ENCODE results near the gene CLEC4M.
A peak's percentile ranks its signal among the peaks of the same experiment; 100 is the strongest.

The CLEC4M gene

DNA sequence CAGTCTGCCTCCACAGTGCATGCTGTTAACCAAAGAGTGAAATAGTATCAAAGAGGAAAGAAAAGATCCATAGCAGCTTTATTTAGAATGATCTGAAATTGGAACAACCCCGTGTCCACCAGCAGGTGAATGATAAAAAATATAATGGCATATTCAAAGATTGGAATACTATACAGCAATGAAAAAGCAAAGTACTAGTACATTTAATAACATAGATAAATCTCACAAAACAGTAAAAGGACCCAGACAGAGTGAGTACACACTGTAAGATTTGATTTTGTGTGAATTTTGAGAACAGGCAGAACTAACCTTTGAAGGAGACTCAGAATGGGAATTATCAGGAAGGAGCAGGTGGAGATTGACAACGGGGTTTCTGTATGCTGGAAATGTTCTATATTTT lies 14.9 kb upstream of the CLEC4M start:
- Histone ChIP-seq H3K4me2 (ENCODE audit: low read length) (no peak overlapping the region), H3K27me3 (ENCODE audit: control insufficient read depth, low read length) (peaks cover 13% of the 10 kb centered on the region), H3F3A (ENCODE audit: control insufficient read depth, insufficient read depth) (no peaks in the 10 kb centered on the region), H3K36me3 (ENCODE audit: control insufficient read depth, low read length) (no peaks in the 10 kb centered on the region), H3K4me3 (ENCODE audit: low read length) (no peak overlapping the region), H3K27ac (ENCODE audit: low read depth, low read length) (no peak overlapping the region), H3K4me1 (ENCODE audit: control insufficient read depth, low read length) (no peaks in the 10 kb centered on the region), H3K9me3 (ENCODE audit: control insufficient read depth, insufficient read depth, low read length) (no peaks in the 10 kb centered on the region; the same call in 1 of the 2 replicates), H3K79me2 (ENCODE audit: control insufficient read depth, low read length) (no peaks in the 10 kb centered on the region), H4K20me1 (ENCODE audit: control insufficient read depth, insufficient read depth, low read depth, low read length) (no peaks in the 10 kb centered on the region), H3K9me2 (replicated peaks; ENCODE audit: control insufficient read depth, low read length) (no peaks in the 10 kb centered on the region)
- TF ChIP-seq, protein P1, sequence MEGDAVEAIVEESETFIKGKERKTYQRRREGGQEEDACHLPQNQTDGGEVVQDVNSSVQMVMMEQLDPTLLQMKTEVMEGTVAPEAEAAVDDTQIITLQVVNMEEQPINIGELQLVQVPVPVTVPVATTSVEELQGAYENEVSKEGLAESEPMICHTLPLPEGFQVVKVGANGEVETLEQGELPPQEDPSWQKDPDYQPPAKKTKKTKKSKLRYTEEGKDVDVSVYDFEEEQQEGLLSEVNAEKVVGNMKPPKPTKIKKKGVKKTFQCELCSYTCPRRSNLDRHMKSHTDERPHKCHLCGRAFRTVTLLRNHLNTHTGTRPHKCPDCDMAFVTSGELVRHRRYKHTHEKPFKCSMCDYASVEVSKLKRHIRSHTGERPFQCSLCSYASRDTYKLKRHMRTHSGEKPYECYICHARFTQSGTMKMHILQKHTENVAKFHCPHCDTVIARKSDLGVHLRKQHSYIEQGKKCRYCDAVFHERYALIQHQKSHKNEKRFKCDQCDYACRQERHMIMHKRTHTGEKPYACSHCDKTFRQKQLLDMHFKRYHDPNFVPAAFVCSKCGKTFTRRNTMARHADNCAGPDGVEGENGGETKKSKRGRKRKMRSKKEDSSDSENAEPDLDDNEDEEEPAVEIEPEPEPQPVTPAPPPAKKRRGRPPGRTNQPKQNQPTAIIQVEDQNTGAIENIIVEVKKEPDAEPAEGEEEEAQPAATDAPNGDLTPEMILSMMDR (IDR thresholded peaks at IDR 0.05; ENCODE audit: low read depth, low read length, poor library complexity, severe bottlenecking), result no peak
- TF ChIP-seq EZH2phosphoT487 (IDR thresholded peaks at IDR 0.05; ENCODE audit: borderline replicate concordance, low read length), result no peak

DNA sequence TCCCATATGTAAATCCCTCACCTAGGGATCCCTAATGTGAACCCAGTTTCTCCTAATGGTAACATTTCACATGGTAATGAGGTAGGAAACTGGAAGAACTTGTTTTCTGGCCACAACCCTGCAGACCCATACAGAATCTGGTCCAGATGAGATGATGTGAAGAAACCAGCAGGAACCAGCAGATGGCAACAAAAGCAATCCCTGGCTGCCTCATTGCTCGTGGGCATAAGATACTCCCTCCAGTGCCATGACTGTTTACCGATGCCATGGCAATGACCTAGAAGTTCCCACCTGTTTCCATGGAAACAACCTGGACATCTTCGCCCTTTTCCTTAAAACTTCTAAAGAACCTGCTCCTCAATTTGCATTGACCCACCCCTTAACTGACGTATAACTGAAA lies 14.3 kb upstream of the CLEC4M start:
- H3K9me2 ChIP-seq (replicated peaks; ENCODE audit: control insufficient read depth, low read length), result no peaks in the 10 kb centered on the region
- H3K36me3 ChIP-seq (ENCODE audit: control insufficient read depth, low read length), result no peaks in the 10 kb centered on the region
- H3K9me3 ChIP-seq (ENCODE audit: control insufficient read depth, insufficient read depth, low read length), result no peaks in the 10 kb centered on the region; the same call in 1 of the 2 replicates
- no peaks in the 10 kb centered on the region for H3K79me2 ChIP-seq (ENCODE audit: control insufficient read depth, low read length)
- no peak overlapping the region for H3K27ac ChIP-seq (ENCODE audit: low read depth, low read length)
- H3F3A ChIP-seq (ENCODE audit: control insufficient read depth, insufficient read depth), result no peaks in the 10 kb centered on the region
- no peak overlapping the region for H3K4me3 ChIP-seq (ENCODE audit: low read length)
- H4K20me1 ChIP-seq (ENCODE audit: control insufficient read depth, insufficient read depth, low read depth, low read length), result no peaks in the 10 kb centered on the region
- H3K4me2 ChIP-seq (ENCODE audit: low read length), result no peak overlapping the region
- H3K27me3 ChIP-seq (ENCODE audit: control insufficient read depth, low read length), result peaks cover 12% of the 10 kb centered on the region
- no peak for TF ChIP-seq EZH2phosphoT487 (IDR thresholded peaks at IDR 0.05; ENCODE audit: borderline replicate concordance, low read length)
- TF ChIP-seq, protein P1 (IDR thresholded peaks at IDR 0.05; ENCODE audit: low read depth, low read length, poor library complexity, severe bottlenecking), result peak; percentile 15
- H3K4me1 ChIP-seq (ENCODE audit: control insufficient read depth, low read length), result no peaks in the 10 kb centered on the region

DNA sequence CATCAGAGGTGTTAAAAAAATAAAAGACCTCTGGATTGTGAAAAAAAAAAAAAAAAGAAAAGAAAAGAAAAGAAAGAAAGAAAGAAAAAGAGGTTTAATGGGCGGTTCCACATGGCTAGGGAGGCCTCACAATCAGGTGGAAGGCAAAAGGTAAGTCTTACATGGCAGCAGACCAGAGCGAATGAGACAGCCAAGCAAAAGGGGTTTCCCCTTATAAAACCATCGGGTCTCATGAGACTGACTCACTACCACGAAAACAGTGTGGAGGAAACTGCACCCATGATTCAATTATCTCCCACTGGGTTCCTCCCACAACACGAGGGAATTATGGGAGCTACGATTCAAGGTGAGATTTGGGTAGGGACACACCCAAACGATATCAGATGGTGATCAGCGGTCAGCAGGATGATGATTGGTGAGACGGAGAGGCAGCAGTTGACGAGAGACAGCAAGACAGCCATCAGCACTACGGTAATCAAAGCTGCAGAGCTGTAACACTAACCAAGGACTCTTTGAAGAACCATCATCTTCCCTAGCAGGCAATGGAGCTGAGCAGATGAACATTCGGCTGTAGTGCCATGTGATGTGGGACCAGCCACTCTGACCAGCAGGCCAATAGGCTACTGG lies 11.8 kb upstream of the CLEC4M start:
- H3K27me3 ChIP-seq (ENCODE audit: control insufficient read depth, low read length), result peaks cover 2% of the 10 kb centered on the region; the same call in 1 of the 2 replicates
- H3K27ac ChIP-seq (ENCODE audit: low read depth, low read length), result no peak overlapping the region
- H4K20me1 ChIP-seq (ENCODE audit: control insufficient read depth, insufficient read depth, low read depth, low read length), result no peaks in the 10 kb centered on the region
- H3F3A ChIP-seq (ENCODE audit: control insufficient read depth, insufficient read depth), result no peaks in the 10 kb centered on the region
- no peaks in the 10 kb centered on the region for H3K9me2 ChIP-seq (replicated peaks; ENCODE audit: control insufficient read depth, low read length)
- H3K4me3 ChIP-seq (ENCODE audit: low read length), result no peak overlapping the region
- no peaks in the 10 kb centered on the region for H3K36me3 ChIP-seq (ENCODE audit: control insufficient read depth, low read length)
- H3K9me3 ChIP-seq (ENCODE audit: control insufficient read depth, insufficient read depth, low read length), result peaks cover 1% of the 10 kb centered on the region
- H3K4me1 ChIP-seq (ENCODE audit: control insufficient read depth, low read length), result no peaks in the 10 kb centered on the region
- H3K79me2 ChIP-seq (ENCODE audit: control insufficient read depth, low read length), result no peaks in the 10 kb centered on the region
- no peak for TF ChIP-seq EZH2phosphoT487 (IDR thresholded peaks at IDR 0.05; ENCODE audit: borderline replicate concordance, low read length)
- TF ChIP-seq, protein P1 (IDR thresholded peaks at IDR 0.05; ENCODE audit: low read depth, low read length, poor library complexity, severe bottlenecking), result no peak
- no peak overlapping the region for H3K4me2 ChIP-seq (ENCODE audit: low read length)

All from DOHH2 (cell line).